WTC11 (cell line): ENCODE measurements around the gene PRR5L. TPM values are rescaled to one million over a fixed set of nuclear protein-coding genes. Genes with fewer than 3 reads are reported as not detected.

Experiments used
- ATAC-seq: fragments of 200-7000 bp; cut with Tn5 transposase; 2 replicates; pipeline ENCODE4 v1.10.0; 2021; ENCODE audit warnings: mild to moderate bottlenecking, moderate library complexity
- CTCF ChIA-PET: fragments of 300-600 bp; sonication (Branson Sonifier 250); formaldehyde crosslinking; loops from one replicate; lab custom pipeline; 2021; ENCODE audit warnings: antibody characterized with exemption; lab: Charles Lee
- POLR2A ChIA-PET: fragments of 350-600 bp; sonication (Branson Sonifier 250); formaldehyde crosslinking; loops from one replicate; lab custom pipeline; 2021; ENCODE audit warnings: antibody characterized with exemption; lab: Charles Lee
- DNase-seq: peaks from one replicate; pipeline ENCODE4 v3.0.0; 2021; ENCODE audit warnings: low spot score
- H3K27ac Mint-ChIP-seq: 2 replicates; pipeline ENCODE4 v1.8.0; 2021; ENCODE audit warnings: mixed read lengths
- H3K27me3 Mint-ChIP-seq: 2 replicates; pipeline ENCODE4 v1.8.0; 2021; ENCODE audit warnings: low read depth, mild to moderate bottlenecking, moderate library complexity, mixed read lengths
- H3K36me3 Mint-ChIP-seq: 2 replicates; pipeline ENCODE4 v1.8.0; 2021; ENCODE audit warnings: mixed read lengths
- H3K4me1 Mint-ChIP-seq: 2 replicates; pipeline ENCODE4 v1.8.0; 2022; ENCODE audit warnings: mixed read lengths
- H3K4me3 Mint-ChIP-seq: 2 replicates; pipeline ENCODE4 v1.8.0; 2021; ENCODE audit warnings: mild to moderate bottlenecking, moderate library complexity, mixed read lengths
- H3K9me3 Mint-ChIP-seq: 2 replicates; pipeline ENCODE4 v1.8.0; 2021; ENCODE audit warnings: mixed read lengths
- ESRRA ChIP-seq: sonication (generic); formaldehyde crosslinking; IDR thresholded peaks from 2 replicates; pipeline ENCODE4 v1.8.1; 2022; ENCODE audit warnings: mild to moderate bottlenecking, missing genetic modification reagents, borderline replicate concordance
- ETV6 ChIP-seq: sonication (generic); formaldehyde crosslinking; IDR thresholded peaks from 2 replicates; pipeline ENCODE4 v1.8.1; 2022; ENCODE audit warnings: mild to moderate bottlenecking, missing genetic modification reagents
- GABPB1 ChIP-seq: sonication (generic); formaldehyde crosslinking; IDR thresholded peaks from 2 replicates; pipeline ENCODE4 v1.8.1; 2023; ENCODE audit warnings: mild to moderate bottlenecking, missing genetic modification reagents
- IRF2 ChIP-seq: sonication (generic); formaldehyde crosslinking; IDR thresholded peaks from 2 replicates; pipeline ENCODE4 v1.8.0; 2022; ENCODE audit warnings: low read depth, missing genetic modification reagents, borderline replicate concordance
- NFYB ChIP-seq: sonication (generic); formaldehyde crosslinking; conservative IDR thresholded peaks from 2 replicates; pipeline ENCODE4 v1.8.0; 2022; ENCODE audit warnings: low read depth, missing genetic modification reagents
- NR3C1 ChIP-seq: sonication (generic); formaldehyde crosslinking; conservative IDR thresholded peaks from 2 replicates; pipeline ENCODE4 v1.8.1; 2023; ENCODE audit warnings: low read depth, mild to moderate bottlenecking, missing genetic modification reagents
- PRRX2 ChIP-seq: fragments of 250-450 bp; sonication (Bioruptor Pico); IDR thresholded peaks from 2 replicates; pipeline ENCODE4 v1.8.0; 2021; ENCODE audit warnings: mild to moderate bottlenecking
- SMAD3 ChIP-seq: sonication (generic); formaldehyde crosslinking; IDR thresholded peaks from 2 replicates; pipeline ENCODE4 v1.8.0; 2022; ENCODE audit warnings: missing genetic modification reagents, mild to moderate bottlenecking, borderline replicate concordance
- TEAD4 ChIP-seq: sonication (generic); formaldehyde crosslinking; IDR thresholded peaks from 2 replicates; pipeline ENCODE4 v1.8.0; 2022; ENCODE audit warnings: mild to moderate bottlenecking, missing genetic modification reagents
- ZNF138 ChIP-seq: sonication (generic); formaldehyde crosslinking; conservative IDR thresholded peaks from 2 replicates; pipeline ENCODE4 v1.8.1; 2022; ENCODE audit warnings: mild to moderate bottlenecking, moderate library complexity, missing genetic modification reagents
- total RNA-seq: library from RNA; stranded (reverse); gene quantifications from 3 replicates; pipeline ENCODE4 v1.2.3, GENCODE V29; 2021
- TF ChIP-seq, protein P1 (sequence below): sonication (generic); formaldehyde crosslinking; IDR thresholded peaks from 2 replicates; pipeline ENCODE4 v1.8.1; 2022; ENCODE audit warnings: low read depth, mild to moderate bottlenecking, moderate library complexity, missing genetic modification reagents, borderline replicate concordance
- TF ChIP-seq, protein P2 (sequence below): sonication (generic); formaldehyde crosslinking; IDR thresholded peaks from 2 replicates; pipeline ENCODE4 v1.8.0; 2022; ENCODE audit warnings: missing genetic modification reagents
- TF ChIP-seq, protein P3 (sequence below): sonication (generic); formaldehyde crosslinking; IDR thresholded peaks from 2 replicates; pipeline ENCODE4 v1.8.1; 2023; ENCODE audit warnings: mild to moderate bottlenecking, missing genetic modification reagents
- TF ChIP-seq, protein P4 (sequence below): fragments of 200-600 bp; IDR thresholded peaks from 2 replicates; pipeline ENCODE4 v1.8.0; 2022; ENCODE audit warnings: antibody characterized with exemption
- TF ChIP-seq, protein P5 (sequence below): sonication (generic); formaldehyde crosslinking; IDR thresholded peaks from 2 replicates; pipeline ENCODE4 v1.8.0; 2022; ENCODE audit warnings: mild to moderate bottlenecking, missing genetic modification reagents
- TF ChIP-seq, protein P6 (sequence below): fragments of 250-450 bp; sonication (Bioruptor Pico); IDR thresholded peaks from 2 replicates; pipeline ENCODE4 v1.8.0; 2021; ENCODE audit warnings: mild to moderate bottlenecking

Gene PRR5L
- total RNA-seq, 1 experiment from 2014 or later, result 3.9 TPM

DNA sequence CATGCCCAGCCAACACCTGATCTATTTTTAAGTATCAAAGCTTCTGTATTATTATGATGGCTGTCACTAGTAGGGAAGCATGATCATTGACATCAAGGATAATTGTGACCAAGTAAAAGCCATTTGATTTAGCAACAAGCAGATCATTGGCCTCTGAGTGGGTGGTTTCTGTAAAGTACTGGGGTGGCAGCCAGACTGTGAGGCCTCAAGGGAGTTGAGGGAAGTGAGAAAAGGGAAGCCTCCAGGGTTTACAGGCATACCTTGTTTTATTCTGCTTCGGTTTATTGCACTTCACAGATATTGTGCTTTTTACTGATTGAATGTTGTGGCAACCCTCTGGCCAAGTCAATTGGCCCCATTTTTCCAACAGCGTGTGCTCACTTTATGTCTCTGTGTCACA, 60.1 kb downstream of the PRR5L start:
- CTCF ChIA-PET, result no interaction called here
- Mint-ChIP-seq H3K27ac (no peak overlapping the region), H3K27me3 (peaks cover 35% of the 10 kb centered on the region), H3K4me3 (no peak overlapping the region), H3K36me3 (no peaks in the 10 kb centered on the region), H3K9me3 (no peaks in the 10 kb centered on the region), H3K4me1 (peaks cover 7% of the 10 kb centered on the region)
- POLR2A ChIA-PET, result no interaction called here
- TF ChIP-seq TEAD4 (CRISPR knock-in tag) (no peak), SMAD3 (CRISPR knock-in tag) (no peak), ETV6 (no peak), PRRX2 (CRISPR knock-in tag) (no peak), ESRRA (no peak), IRF2 (CRISPR knock-in tag) (no peak), ZNF138 (no peak), NFYB (CRISPR knock-in tag) (no peak), NR3C1 (CRISPR knock-in tag) (no peak), GABPB1 (no peak)
- TF ChIP-seq, protein P1, sequence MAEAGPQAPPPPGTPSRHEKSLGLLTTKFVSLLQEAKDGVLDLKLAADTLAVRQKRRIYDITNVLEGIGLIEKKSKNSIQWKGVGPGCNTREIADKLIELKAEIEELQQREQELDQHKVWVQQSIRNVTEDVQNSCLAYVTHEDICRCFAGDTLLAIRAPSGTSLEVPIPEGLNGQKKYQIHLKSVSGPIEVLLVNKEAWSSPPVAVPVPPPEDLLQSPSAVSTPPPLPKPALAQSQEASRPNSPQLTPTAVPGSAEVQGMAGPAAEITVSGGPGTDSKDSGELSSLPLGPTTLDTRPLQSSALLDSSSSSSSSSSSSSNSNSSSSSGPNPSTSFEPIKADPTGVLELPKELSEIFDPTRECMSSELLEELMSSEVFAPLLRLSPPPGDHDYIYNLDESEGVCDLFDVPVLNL (CRISPR knock-in tag), result no peak
- TF ChIP-seq, protein P2, sequence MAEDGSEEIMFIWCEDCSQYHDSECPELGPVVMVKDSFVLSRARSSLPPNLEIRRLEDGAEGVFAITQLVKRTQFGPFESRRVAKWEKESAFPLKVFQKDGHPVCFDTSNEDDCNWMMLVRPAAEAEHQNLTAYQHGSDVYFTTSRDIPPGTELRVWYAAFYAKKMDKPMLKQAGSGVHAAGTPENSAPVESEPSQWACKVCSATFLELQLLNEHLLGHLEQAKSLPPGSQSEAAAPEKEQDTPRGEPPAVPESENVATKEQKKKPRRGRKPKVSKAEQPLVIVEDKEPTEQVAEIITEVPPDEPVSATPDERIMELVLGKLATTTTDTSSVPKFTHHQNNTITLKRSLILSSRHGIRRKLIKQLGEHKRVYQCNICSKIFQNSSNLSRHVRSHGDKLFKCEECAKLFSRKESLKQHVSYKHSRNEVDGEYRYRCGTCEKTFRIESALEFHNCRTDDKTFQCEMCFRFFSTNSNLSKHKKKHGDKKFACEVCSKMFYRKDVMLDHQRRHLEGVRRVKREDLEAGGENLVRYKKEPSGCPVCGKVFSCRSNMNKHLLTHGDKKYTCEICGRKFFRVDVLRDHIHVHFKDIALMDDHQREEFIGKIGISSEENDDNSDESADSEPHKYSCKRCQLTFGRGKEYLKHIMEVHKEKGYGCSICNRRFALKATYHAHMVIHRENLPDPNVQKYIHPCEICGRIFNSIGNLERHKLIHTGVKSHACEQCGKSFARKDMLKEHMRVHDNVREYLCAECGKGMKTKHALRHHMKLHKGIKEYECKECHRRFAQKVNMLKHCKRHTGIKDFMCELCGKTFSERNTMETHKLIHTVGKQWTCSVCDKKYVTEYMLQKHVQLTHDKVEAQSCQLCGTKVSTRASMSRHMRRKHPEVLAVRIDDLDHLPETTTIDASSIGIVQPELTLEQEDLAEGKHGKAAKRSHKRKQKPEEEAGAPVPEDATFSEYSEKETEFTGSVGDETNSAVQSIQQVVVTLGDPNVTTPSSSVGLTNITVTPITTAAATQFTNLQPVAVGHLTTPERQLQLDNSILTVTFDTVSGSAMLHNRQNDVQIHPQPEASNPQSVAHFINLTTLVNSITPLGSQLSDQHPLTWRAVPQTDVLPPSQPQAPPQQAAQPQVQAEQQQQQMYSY (CRISPR knock-in tag), result no peak
- TF ChIP-seq, protein P3, sequence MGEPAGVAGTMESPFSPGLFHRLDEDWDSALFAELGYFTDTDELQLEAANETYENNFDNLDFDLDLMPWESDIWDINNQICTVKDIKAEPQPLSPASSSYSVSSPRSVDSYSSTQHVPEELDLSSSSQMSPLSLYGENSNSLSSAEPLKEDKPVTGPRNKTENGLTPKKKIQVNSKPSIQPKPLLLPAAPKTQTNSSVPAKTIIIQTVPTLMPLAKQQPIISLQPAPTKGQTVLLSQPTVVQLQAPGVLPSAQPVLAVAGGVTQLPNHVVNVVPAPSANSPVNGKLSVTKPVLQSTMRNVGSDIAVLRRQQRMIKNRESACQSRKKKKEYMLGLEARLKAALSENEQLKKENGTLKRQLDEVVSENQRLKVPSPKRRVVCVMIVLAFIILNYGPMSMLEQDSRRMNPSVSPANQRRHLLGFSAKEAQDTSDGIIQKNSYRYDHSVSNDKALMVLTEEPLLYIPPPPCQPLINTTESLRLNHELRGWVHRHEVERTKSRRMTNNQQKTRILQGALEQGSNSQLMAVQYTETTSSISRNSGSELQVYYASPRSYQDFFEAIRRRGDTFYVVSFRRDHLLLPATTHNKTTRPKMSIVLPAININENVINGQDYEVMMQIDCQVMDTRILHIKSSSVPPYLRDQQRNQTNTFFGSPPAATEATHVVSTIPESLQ, result no peak
- TF ChIP-seq, protein P4, sequence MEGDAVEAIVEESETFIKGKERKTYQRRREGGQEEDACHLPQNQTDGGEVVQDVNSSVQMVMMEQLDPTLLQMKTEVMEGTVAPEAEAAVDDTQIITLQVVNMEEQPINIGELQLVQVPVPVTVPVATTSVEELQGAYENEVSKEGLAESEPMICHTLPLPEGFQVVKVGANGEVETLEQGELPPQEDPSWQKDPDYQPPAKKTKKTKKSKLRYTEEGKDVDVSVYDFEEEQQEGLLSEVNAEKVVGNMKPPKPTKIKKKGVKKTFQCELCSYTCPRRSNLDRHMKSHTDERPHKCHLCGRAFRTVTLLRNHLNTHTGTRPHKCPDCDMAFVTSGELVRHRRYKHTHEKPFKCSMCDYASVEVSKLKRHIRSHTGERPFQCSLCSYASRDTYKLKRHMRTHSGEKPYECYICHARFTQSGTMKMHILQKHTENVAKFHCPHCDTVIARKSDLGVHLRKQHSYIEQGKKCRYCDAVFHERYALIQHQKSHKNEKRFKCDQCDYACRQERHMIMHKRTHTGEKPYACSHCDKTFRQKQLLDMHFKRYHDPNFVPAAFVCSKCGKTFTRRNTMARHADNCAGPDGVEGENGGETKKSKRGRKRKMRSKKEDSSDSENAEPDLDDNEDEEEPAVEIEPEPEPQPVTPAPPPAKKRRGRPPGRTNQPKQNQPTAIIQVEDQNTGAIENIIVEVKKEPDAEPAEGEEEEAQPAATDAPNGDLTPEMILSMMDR, result no peak
- TF ChIP-seq, protein P5, sequence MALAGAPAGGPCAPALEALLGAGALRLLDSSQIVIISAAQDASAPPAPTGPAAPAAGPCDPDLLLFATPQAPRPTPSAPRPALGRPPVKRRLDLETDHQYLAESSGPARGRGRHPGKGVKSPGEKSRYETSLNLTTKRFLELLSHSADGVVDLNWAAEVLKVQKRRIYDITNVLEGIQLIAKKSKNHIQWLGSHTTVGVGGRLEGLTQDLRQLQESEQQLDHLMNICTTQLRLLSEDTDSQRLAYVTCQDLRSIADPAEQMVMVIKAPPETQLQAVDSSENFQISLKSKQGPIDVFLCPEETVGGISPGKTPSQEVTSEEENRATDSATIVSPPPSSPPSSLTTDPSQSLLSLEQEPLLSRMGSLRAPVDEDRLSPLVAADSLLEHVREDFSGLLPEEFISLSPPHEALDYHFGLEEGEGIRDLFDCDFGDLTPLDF (CRISPR knock-in tag), result no peak
- TF ChIP-seq, protein P6, sequence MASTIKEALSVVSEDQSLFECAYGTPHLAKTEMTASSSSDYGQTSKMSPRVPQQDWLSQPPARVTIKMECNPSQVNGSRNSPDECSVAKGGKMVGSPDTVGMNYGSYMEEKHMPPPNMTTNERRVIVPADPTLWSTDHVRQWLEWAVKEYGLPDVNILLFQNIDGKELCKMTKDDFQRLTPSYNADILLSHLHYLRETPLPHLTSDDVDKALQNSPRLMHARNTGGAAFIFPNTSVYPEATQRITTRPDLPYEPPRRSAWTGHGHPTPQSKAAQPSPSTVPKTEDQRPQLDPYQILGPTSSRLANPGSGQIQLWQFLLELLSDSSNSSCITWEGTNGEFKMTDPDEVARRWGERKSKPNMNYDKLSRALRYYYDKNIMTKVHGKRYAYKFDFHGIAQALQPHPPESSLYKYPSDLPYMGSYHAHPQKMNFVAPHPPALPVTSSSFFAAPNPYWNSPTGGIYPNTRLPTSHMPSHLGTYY, result no peak
- no peak for ATAC-seq
- no peak for DNase-seq
